ENCODE data around the gene PRKCH. TPM values are rescaled to one million over a fixed set of nuclear protein-coding genes. Genes with fewer than 3 reads are reported as not detected.
A peak's percentile ranks its signal among the peaks of the same experiment; 100 is the strongest.

The PRKCH gene
- total RNA-seq, 2 experiments from 2014 or later, result 0.85 to 2.3 TPM

- Histone ChIP-seq H3K27ac (ENCODE audit: low read depth, low read length, poor library complexity, severe bottlenecking) (no peak overlapping the region), H3K36me3 (ENCODE audit: insufficient read depth, low read length) (no peaks in the 10 kb centered on the region), H3K4me3 (ENCODE audit: low read depth, low read length, poor library complexity, severe bottlenecking) (no peak overlapping the region), H3K9me3 (ENCODE audit: low read length) (no peaks in the 10 kb centered on the region), H3K4me1 (ENCODE audit: insufficient read depth, low read length, poor library complexity, severe bottlenecking) (no peaks in the 10 kb centered on the region), H2AFZ (ENCODE audit: low read length) (peak overlapping the region; percentile 62), H3K4me2 (ENCODE audit: low read length) (no peak overlapping the region), H3K79me2 (ENCODE audit: insufficient read depth, low read depth, low read length) (no peaks in the 10 kb centered on the region), H3K9me2 (ENCODE audit: insufficient read depth, low read length) (no peaks in the 10 kb centered on the region), H4K20me1 (ENCODE audit: insufficient read depth, low read length) (no peaks in the 10 kb centered on the region)
- ChIA-PET CTCF (ENCODE audit: unreplicated experiment) (no interaction called here), POLR2A (interaction anchor here (0.6 kb wide), 1 partner anchor 29 kb away, joined by 4 read pairs; no protein-coding TSS in a partner anchor)
- TF ChIP-seq EZH2phosphoT487 (IDR thresholded peaks at IDR 0.05; ENCODE audit: borderline replicate concordance, low read depth, low read length), result no peak
- no peak for TF ChIP-seq CTCF (conservative IDR thresholded peaks at IDR 0.05; ENCODE audit: low read length)
- no TSS peak for BruUV-seq (replicated peaks)
- DNase-seq (ENCODE audit: low spot score), result no peak
- intact Hi-C loops (cut with micrococcal nuclease; ENCODE audit: unreplicated experiment), result no loop called here
These were observed 33.2 kb upstream of the PRKCH start for GRCh38 chr14:61288228-61288627.

- no peak for DNase-seq (ENCODE audit: low spot score)
- H3K9me2 ChIP-seq (ENCODE audit: insufficient read depth, low read length), result no peaks in the 10 kb centered on the region
- no peak overlapping the region for H3K27ac ChIP-seq (ENCODE audit: low read depth, low read length, poor library complexity, severe bottlenecking)
- H2AFZ ChIP-seq (ENCODE audit: low read length), result peak overlapping the region; percentile 62
- TF ChIP-seq CTCF (conservative IDR thresholded peaks at IDR 0.05; ENCODE audit: low read length) (no peak), EZH2phosphoT487 (IDR thresholded peaks at IDR 0.05; ENCODE audit: borderline replicate concordance, low read depth, low read length) (no peak)
- H4K20me1 ChIP-seq (ENCODE audit: insufficient read depth, low read length), result no peaks in the 10 kb centered on the region
- no peaks in the 10 kb centered on the region for H3K79me2 ChIP-seq (ENCODE audit: insufficient read depth, low read depth, low read length)
- no peaks in the 10 kb centered on the region for H3K9me3 ChIP-seq (ENCODE audit: low read length)
- ChIA-PET POLR2A (interaction anchor here (0.6 kb wide), 1 partner anchor 29 kb away, joined by 4 read pairs; no protein-coding TSS in a partner anchor), CTCF (ENCODE audit: unreplicated experiment) (no interaction called here)
- intact Hi-C loops (cut with micrococcal nuclease; ENCODE audit: unreplicated experiment), result no loop called here
- no TSS peak for BruUV-seq (replicated peaks)
- no peak overlapping the region for H3K4me3 ChIP-seq (ENCODE audit: low read depth, low read length, poor library complexity, severe bottlenecking)
- H3K36me3 ChIP-seq (ENCODE audit: insufficient read depth, low read length), result no peaks in the 10 kb centered on the region
- no peak overlapping the region for H3K4me2 ChIP-seq (ENCODE audit: low read length)
- H3K4me1 ChIP-seq (ENCODE audit: insufficient read depth, low read length, poor library complexity, severe bottlenecking), result no peaks in the 10 kb centered on the region
These were observed 32.7 kb upstream of the PRKCH start for GRCh38 chr14:61288720-61289119.

DNA sequence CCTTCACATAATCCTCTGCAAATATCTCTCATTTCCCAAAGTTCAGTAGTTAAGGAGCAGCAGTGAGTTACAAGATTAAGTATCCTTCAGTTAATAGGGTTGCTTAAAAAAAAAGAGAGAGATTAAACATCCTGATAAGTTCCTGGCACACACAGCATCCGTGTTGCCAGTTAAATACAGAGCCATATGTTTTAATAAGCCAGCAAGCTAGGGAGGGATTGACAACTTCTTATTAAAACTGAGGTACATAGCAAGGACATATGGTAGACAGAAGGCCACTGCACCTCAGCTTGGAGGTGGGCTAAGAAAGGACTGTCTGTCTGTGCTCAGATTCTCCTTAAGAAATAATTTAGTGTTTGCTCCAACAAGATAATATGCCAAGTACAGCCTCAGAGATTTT, 30.7 kb upstream of the PRKCH start:
- Histone ChIP-seq H3K79me2 (ENCODE audit: insufficient read depth, low read depth, low read length) (no peaks in the 10 kb centered on the region), H4K20me1 (ENCODE audit: insufficient read depth, low read length) (no peaks in the 10 kb centered on the region), H3K36me3 (ENCODE audit: insufficient read depth, low read length) (no peaks in the 10 kb centered on the region), H3K27ac (ENCODE audit: low read depth, low read length, poor library complexity, severe bottlenecking) (no peak overlapping the region), H2AFZ (ENCODE audit: low read length) (no peak overlapping the region), H3K4me3 (ENCODE audit: low read depth, low read length, poor library complexity, severe bottlenecking) (no peak overlapping the region), H3K9me3 (ENCODE audit: low read length) (no peaks in the 10 kb centered on the region), H3K9me2 (ENCODE audit: insufficient read depth, low read length) (no peaks in the 10 kb centered on the region), H3K4me1 (ENCODE audit: insufficient read depth, low read length, poor library complexity, severe bottlenecking) (no peaks in the 10 kb centered on the region), H3K4me2 (ENCODE audit: low read length) (no peak overlapping the region)
- no peak for TF ChIP-seq EZH2phosphoT487 (IDR thresholded peaks at IDR 0.05; ENCODE audit: borderline replicate concordance, low read depth, low read length)
- no peak for TF ChIP-seq CTCF (conservative IDR thresholded peaks at IDR 0.05; ENCODE audit: low read length)
- DNase-seq (ENCODE audit: low spot score), result no peak
- POLR2A ChIA-PET, result interaction anchor here (0.6 to 1.0 kb wide), 6 partner anchors 47 to 869 kb away, joined by 3 to 13 read pairs (median 4); no protein-coding TSS in a partner anchor
- CTCF ChIA-PET (ENCODE audit: unreplicated experiment), result no interaction called here
- intact Hi-C loops (cut with micrococcal nuclease; ENCODE audit: unreplicated experiment), result no loop called here
- no TSS peak for BruUV-seq (replicated peaks)
